NB4 (cell line): ENCODE measurements around the gene GH2.
"Not testable (repeated sequence)": the region's sequence is repeated elsewhere in the genome, so short reads cannot be mapped to it uniquely, and the experiment has no call there.

ENCODE experiments used
- CTCF ChIP-seq: IDR thresholded peaks from one replicate; pipeline ENCODE4 v1.5.1; 2012; ENCODE audit warnings: low read depth, low read length
- MAX ChIP-seq: IDR thresholded peaks from 2 replicates; pipeline ENCODE4 v1.6.1; 2011; ENCODE audit warnings: low read depth, low read length

GRCh38 chr17:63870292-63870665, 11.5 kb downstream of the GH2 start:
- TF ChIP-seq MAX, CTCF: not testable (repeated sequence)
